ENCODE data around the gene PEG3.

The PEG3 gene

GRCh38 chr19:56806639-56807038, 33.9 kb downstream of the PEG3 start:
- no peak for DNase-seq (ENCODE audit: low read depth)
